ENCODE data around the gene CACNA1F.

CACNA1F gene

GRCh38 chrX:49192722-49193328 lies 40.3 kb downstream of the CACNA1F start:
- Mint-ChIP-seq H3K36me3 (ENCODE audit: low read depth) (peaks cover 1% of the 10 kb centered on the region), H3K27me3 (ENCODE audit: low read depth) (no peaks in the 10 kb centered on the region), H3K4me3 (peak overlapping the region; percentile 41), H3K9me3 (no peaks in the 10 kb centered on the region), H3K27ac (no peak overlapping the region), H3K4me1 (ENCODE audit: low read depth) (peaks cover 23% of the 10 kb centered on the region)
- no peak for DNase-seq (ENCODE audit: low spot score)

DNA sequence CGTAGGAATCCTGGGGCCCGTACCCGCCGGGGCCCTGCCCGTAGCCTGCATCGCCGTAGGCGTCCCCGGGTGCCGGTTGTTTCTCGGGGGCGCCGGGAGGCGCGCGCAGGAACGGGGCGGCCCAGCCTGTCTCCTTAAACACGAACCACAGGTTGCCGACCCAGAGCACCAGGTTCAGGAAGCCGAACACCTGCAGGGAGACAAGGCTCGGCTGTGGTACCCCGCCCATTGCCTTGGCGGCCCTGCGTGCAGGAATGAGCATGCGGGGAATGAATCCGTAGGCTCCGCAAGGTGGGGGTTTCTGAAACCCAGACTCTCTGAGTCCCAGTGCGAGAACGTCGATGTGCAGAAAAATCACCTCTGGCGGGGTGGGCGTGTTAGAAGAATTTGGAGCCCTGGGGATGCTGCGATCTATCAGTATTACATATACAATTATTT lies 41.5 kb downstream of the CACNA1F start:
- H3K36me3 Mint-ChIP-seq (ENCODE audit: low read depth) = peaks cover 1% of the 10 kb centered on the region
- peaks cover 23% of the 10 kb centered on the region for H3K4me1 Mint-ChIP-seq (ENCODE audit: low read depth)
- no peaks in the 10 kb centered on the region for H3K27me3 Mint-ChIP-seq (ENCODE audit: low read depth)
- DNase-seq (ENCODE audit: low spot score) = no peak
- H3K9me3 Mint-ChIP-seq = no peaks in the 10 kb centered on the region
- H3K4me3 Mint-ChIP-seq = peak overlapping the region; percentile 99
- H3K27ac Mint-ChIP-seq = peak overlapping the region; percentile 93

- Mint-ChIP-seq H3K4me3 (peak overlapping the region; percentile 99), H3K27ac (peak overlapping the region; percentile 93), H3K4me1 (ENCODE audit: low read depth) (peaks cover 26% of the 10 kb centered on the region), H3K27me3 (ENCODE audit: low read depth) (no peaks in the 10 kb centered on the region), H3K36me3 (ENCODE audit: low read depth) (peaks cover 1% of the 10 kb centered on the region), H3K9me3 (no peaks in the 10 kb centered on the region)
- peak; percentile 87 for DNase-seq (ENCODE audit: low spot score)
These were observed 42.1 kb downstream of the CACNA1F start for GRCh38 chrX:49190821-49191573.

- peaks cover 1% of the 10 kb centered on the region for H3K36me3 Mint-ChIP-seq (ENCODE audit: low read depth)
- H3K9me3 Mint-ChIP-seq = no peaks in the 10 kb centered on the region
- peak overlapping the region; percentile 99 for H3K4me3 Mint-ChIP-seq
- peaks cover 31% of the 10 kb centered on the region for H3K4me1 Mint-ChIP-seq (ENCODE audit: low read depth)
- no peak for DNase-seq (ENCODE audit: low spot score)
- peak overlapping the region; percentile 26 for H3K27ac Mint-ChIP-seq
- no peaks in the 10 kb centered on the region for H3K27me3 Mint-ChIP-seq (ENCODE audit: low read depth)
These were observed 43.5 kb downstream of the CACNA1F start for GRCh38 chrX:49189606-49190005.

DNA sequence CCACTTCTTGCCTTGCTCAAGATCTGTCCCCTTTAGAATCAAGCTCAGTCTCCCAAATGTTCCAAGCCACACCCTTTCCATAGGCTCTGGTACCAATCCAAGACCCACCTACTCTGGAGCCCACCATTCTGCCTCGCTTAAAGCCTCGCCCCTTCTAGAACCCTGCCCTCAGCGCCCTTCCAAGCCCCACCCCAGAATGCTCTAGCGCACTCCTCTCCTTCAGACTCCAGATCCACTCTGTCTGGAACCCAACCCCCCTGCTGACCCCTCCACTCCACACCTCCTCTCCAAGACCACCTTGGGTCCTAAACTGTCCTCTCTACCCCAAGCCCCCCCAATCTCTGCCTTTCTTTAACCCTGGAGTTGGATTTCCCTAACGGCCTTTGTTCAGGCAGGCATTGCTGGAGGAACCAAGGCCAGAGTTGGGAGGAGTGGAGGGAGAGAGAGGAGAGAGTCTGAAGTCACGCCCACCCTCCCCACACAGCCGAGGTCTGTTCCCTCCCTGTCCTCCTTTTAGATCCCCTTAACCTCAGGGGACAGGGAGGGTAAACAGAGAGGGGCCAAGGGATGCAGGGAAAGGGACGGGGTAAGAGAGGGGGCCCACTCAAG lies 44.6 kb downstream of the CACNA1F start:
- no peak overlapping the region for H3K4me3 Mint-ChIP-seq
- peak overlapping the region; percentile 53 for H3K27ac Mint-ChIP-seq
- DNase-seq (ENCODE audit: low spot score) = no peak
- H3K4me1 Mint-ChIP-seq (ENCODE audit: low read depth) = peaks cover 26% of the 10 kb centered on the region
- H3K9me3 Mint-ChIP-seq = no peaks in the 10 kb centered on the region
- peaks cover 1% of the 10 kb centered on the region for H3K36me3 Mint-ChIP-seq (ENCODE audit: low read depth)
- no peaks in the 10 kb centered on the region for H3K27me3 Mint-ChIP-seq (ENCODE audit: low read depth)

- Mint-ChIP-seq H3K27me3 (ENCODE audit: low read depth) (no peaks in the 10 kb centered on the region), H3K27ac (no peak overlapping the region), H3K36me3 (ENCODE audit: low read depth) (peaks cover 3% of the 10 kb centered on the region), H3K4me1 (ENCODE audit: low read depth) (peaks cover 22% of the 10 kb centered on the region), H3K9me3 (no peaks in the 10 kb centered on the region), H3K4me3 (no peak overlapping the region)
- no peak for DNase-seq (ENCODE audit: low spot score)
These were observed 45.6 kb downstream of the CACNA1F start for GRCh38 chrX:49187526-49187925.

- Mint-ChIP-seq H3K27ac (no peak overlapping the region), H3K9me3 (no peaks in the 10 kb centered on the region), H3K27me3 (ENCODE audit: low read depth) (no peaks in the 10 kb centered on the region), H3K4me1 (ENCODE audit: low read depth) (peaks cover 22% of the 10 kb centered on the region), H3K4me3 (peak overlapping the region; percentile 89), H3K36me3 (ENCODE audit: low read depth) (peaks cover 7% of the 10 kb centered on the region)
- no peak for DNase-seq (ENCODE audit: low spot score)
These were observed 46.1 kb downstream of the CACNA1F start for GRCh38 chrX:49187028-49187394.

DNA sequence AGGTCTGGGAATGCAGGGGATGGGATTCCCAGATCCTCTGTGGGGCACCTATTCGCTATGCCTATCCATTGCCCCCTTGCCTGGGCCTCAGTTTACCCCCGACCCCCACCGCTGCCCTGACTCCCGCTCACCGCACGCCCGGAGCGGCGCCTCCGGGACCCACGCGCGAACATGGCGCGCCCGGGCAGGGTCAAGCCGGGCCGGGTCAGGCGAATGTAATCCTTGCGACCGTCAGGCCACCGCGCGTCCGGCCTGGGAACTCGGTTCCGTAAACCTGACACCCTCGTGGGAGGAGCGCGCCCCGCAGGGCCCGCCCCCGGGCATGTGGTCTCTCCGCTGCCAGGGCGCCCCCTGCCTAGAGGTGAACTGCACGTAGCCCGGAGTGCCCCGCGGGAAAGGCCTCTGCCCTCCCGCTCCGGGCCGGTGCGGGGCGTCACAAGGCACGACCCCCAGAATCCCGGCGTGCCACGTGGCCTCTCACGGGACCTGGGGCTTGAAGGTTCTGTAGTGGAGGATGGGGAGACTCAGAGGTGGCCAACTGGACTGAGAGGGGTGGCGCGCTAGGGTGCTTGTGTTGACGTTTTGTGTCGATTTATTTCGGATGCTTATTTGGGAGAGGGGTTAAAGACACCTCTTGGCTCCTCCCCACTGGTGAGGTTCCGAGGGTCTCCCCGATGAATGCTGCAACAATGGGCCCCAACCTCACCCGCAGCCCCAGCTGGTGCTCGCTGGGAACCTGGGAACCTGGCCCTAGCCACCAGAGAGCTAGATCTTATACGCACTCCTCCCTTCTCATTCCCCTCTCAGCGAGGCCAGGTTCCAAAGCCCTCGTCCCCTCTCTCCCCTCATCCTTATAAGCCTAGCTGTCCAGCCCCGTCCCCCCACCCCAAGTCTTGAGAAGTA lies 46.8 kb downstream of the CACNA1F start, which contains the start of gene PRICKLE3:
Gene PRICKLE3, minus strand, starts transcription at position 249 of the 903 bp plus-strand sequence. Its CDS starts 76 bp downstream, at position 173.
- Mint-ChIP-seq H3K27ac (peak within 1 kb of the TSS; percentile 77), H3K27me3 (ENCODE audit: low read depth) (no peaks in the 10 kb centered on the region), H3K4me1 (ENCODE audit: low read depth) (peaks cover 22% of the 10 kb centered on the region), H3K4me3 (peak within 1 kb of the TSS; percentile 89), H3K36me3 (ENCODE audit: low read depth) (peaks cover 7% of the 10 kb centered on the region), H3K9me3 (no peaks in the 10 kb centered on the region)
- DNase-seq (ENCODE audit: low spot score) = peak; percentile 71

- peak overlapping the region; percentile 89 for H3K4me3 Mint-ChIP-seq
- H3K9me3 Mint-ChIP-seq = no peaks in the 10 kb centered on the region
- peaks cover 16% of the 10 kb centered on the region for H3K4me1 Mint-ChIP-seq (ENCODE audit: low read depth)
- peaks cover 16% of the 10 kb centered on the region for H3K36me3 Mint-ChIP-seq (ENCODE audit: low read depth)
- H3K27ac Mint-ChIP-seq = peak overlapping the region; percentile 77
- no peaks in the 10 kb centered on the region for H3K27me3 Mint-ChIP-seq (ENCODE audit: low read depth)
- DNase-seq (ENCODE audit: low spot score) = peak; percentile 35
These were observed 48.6 kb downstream of the CACNA1F start for GRCh38 chrX:49184294-49185281.

GRCh38 chrX:49183701-49184281 lies 49.3 kb downstream of the CACNA1F start:
- no peak overlapping the region for H3K27ac Mint-ChIP-seq
- peaks cover 22% of the 10 kb centered on the region for H3K36me3 Mint-ChIP-seq (ENCODE audit: low read depth)
- no peak for DNase-seq (ENCODE audit: low spot score)
- peak overlapping the region; percentile 89 for H3K4me3 Mint-ChIP-seq
- H3K4me1 Mint-ChIP-seq (ENCODE audit: low read depth) = peaks cover 15% of the 10 kb centered on the region
- no peaks in the 10 kb centered on the region for H3K27me3 Mint-ChIP-seq (ENCODE audit: low read depth)
- no peaks in the 10 kb centered on the region for H3K9me3 Mint-ChIP-seq

DNA sequence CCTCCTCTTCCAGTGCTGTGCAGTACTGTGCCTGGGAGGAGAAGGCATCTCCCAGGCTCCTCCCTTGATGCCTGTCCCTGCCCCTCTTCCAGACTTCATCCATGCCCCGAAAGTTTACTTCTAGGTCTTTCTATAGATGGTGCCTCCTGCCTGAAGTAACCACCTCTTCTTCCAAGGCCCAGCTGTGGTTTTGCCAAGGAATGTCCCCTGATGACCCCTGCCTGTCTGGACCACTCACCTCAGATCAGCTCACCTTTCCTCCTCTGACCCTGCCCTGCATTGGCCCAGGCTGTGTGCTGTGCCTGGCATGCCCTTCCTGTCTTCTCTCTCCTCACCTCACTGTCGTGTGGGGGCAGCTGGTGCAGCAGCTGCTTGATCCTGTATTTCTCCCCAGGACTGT lies 53.8 kb downstream of the CACNA1F start:
- H3K27me3 Mint-ChIP-seq (ENCODE audit: low read depth) = no peaks in the 10 kb centered on the region
- no peak overlapping the region for H3K27ac Mint-ChIP-seq
- H3K36me3 Mint-ChIP-seq (ENCODE audit: low read depth) = peaks cover 43% of the 10 kb centered on the region

GRCh38 chrX:49178537-49178936 lies 54.6 kb downstream of the CACNA1F start:
- DNase-seq (ENCODE audit: low spot score) = no peak
- H3K27me3 Mint-ChIP-seq (ENCODE audit: low read depth) = no peaks in the 10 kb centered on the region
- no peak overlapping the region for H3K27ac Mint-ChIP-seq
- H3K4me3 Mint-ChIP-seq = no peak overlapping the region
- H3K4me1 Mint-ChIP-seq (ENCODE audit: low read depth) = peaks cover 12% of the 10 kb centered on the region
- no peaks in the 10 kb centered on the region for H3K9me3 Mint-ChIP-seq
- H3K36me3 Mint-ChIP-seq (ENCODE audit: low read depth) = peaks cover 48% of the 10 kb centered on the region

More for the DNA sequence above, 53.8 kb downstream of the CACNA1F start:
- peaks cover 12% of the 10 kb centered on the region for H3K4me1 Mint-ChIP-seq (ENCODE audit: low read depth)
- H3K9me3 Mint-ChIP-seq = no peaks in the 10 kb centered on the region
- no peak overlapping the region for H3K4me3 Mint-ChIP-seq
- no peak for DNase-seq (ENCODE audit: low spot score)
